H1 (cell line): ENCODE measurements around the gene PSMA2.

Source experiments
- JUND ChIP-seq: IDR thresholded peaks from 2 replicates; pipeline ENCODE4 v1.6.1; 2011; ENCODE audit warnings: mild to moderate bottlenecking, improper control_type of control experiment, low read length
- MAFK ChIP-seq: IDR thresholded peaks from 2 replicates; pipeline ENCODE4 v1.6.1; 2012; ENCODE audit warnings: low read depth, mild to moderate bottlenecking, improper control_type of control experiment, low read length
- NANOG ChIP-seq: IDR thresholded peaks from 2 replicates; pipeline ENCODE4 v1.6.1; 2011; ENCODE audit warnings: low read length, low read depth, mild to moderate bottlenecking, inconsistent platforms; ENCODE audit not compliant: insufficient read depth, poor library complexity, severe bottlenecking
- POLR2A ChIP-seq, 2 experiments: IDR thresholded peaks; 1 replicate in 1 of 2; 2 replicates in 1 of 2; pipeline ENCODE4 v1.6.1; 2011; ENCODE audit warnings: low read depth in 2 of 2, low read length in 2 of 2, mild to moderate bottlenecking in 2 of 2; ENCODE audit errors: control extremely low read depth in 1 of 2
- POLR2AphosphoS5 ChIP-seq: IDR thresholded peaks from 2 replicates; pipeline ENCODE4 v1.6.1; 2011; ENCODE audit warnings: low read depth, low read length
- RFX5 ChIP-seq: IDR thresholded peaks from 2 replicates; pipeline ENCODE4 v1.6.1; 2011; ENCODE audit warnings: low read depth, low read length, improper control_type of control experiment, borderline replicate concordance
- TAF1 ChIP-seq: IDR thresholded peaks from 2 replicates; pipeline ENCODE4 v1.6.1; 2011; ENCODE audit warnings: mild to moderate bottlenecking, low read depth, low read length
- TF ChIP-seq, protein P1 (sequence below), 3 experiments: IDR thresholded peaks; 1 replicate in 2 of 3; 2 replicates in 1 of 3; pipeline versions ENCODE4 v1.5.1 to v1.6.1; 2011; ENCODE audit warnings: low read length in 3 of 3, mild to moderate bottlenecking in 3 of 3, inconsistent platforms in 2 of 3, low read depth in 1 of 3, moderate library complexity in 1 of 3; ENCODE audit not compliant: insufficient read depth in 1 of 3; ENCODE audit errors: control extremely low read depth in 1 of 3

- TF ChIP-seq, protein P1, sequence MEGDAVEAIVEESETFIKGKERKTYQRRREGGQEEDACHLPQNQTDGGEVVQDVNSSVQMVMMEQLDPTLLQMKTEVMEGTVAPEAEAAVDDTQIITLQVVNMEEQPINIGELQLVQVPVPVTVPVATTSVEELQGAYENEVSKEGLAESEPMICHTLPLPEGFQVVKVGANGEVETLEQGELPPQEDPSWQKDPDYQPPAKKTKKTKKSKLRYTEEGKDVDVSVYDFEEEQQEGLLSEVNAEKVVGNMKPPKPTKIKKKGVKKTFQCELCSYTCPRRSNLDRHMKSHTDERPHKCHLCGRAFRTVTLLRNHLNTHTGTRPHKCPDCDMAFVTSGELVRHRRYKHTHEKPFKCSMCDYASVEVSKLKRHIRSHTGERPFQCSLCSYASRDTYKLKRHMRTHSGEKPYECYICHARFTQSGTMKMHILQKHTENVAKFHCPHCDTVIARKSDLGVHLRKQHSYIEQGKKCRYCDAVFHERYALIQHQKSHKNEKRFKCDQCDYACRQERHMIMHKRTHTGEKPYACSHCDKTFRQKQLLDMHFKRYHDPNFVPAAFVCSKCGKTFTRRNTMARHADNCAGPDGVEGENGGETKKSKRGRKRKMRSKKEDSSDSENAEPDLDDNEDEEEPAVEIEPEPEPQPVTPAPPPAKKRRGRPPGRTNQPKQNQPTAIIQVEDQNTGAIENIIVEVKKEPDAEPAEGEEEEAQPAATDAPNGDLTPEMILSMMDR (IDR thresholded peaks at IDR 0.05; ENCODE audit: control extremely low read depth in 1 of 3, insufficient read depth in 1 of 3, low read depth in 1 of 3, low read length in 3 of 3): no peak
- TF ChIP-seq POLR2A (IDR thresholded peaks at IDR 0.05; ENCODE audit: control extremely low read depth in 1 of 2, low read depth in 2 of 2, low read length in 2 of 2): no peak
- TF ChIP-seq JUND: no peak
- no peak for TF ChIP-seq MAFK
- TF ChIP-seq NANOG: no peak
- no peak for TF ChIP-seq POLR2AphosphoS5
- TF ChIP-seq RFX5: no peak
- TF ChIP-seq TAF1: no peak
Measured at GRCh38 chr7:42868480-42868879, 63.5 kb downstream of the PSMA2 start.
